Fibroblast of pulmonary artery (primary cell): Measurements from ENCODE around the gene COX7A1.

Experiments
- DNase-seq: peaks from one replicate; pipeline ENCODE4 v3.0.0-alpha.2; 2010; ENCODE audit warnings: low read depth
- H3K4me3 ChIP-seq: replicated peaks from 2 replicates; pipeline ENCODE4 v1.5.1; 2011; ENCODE audit warnings: low read depth, mild to moderate bottlenecking, control low read depth, low read length, moderate library complexity
- TF ChIP-seq, protein P1 (sequence below): IDR thresholded peaks from 2 replicates; pipeline ENCODE4 v1.5.1; 2011; ENCODE audit warnings: mild to moderate bottlenecking, control low read depth, low read length, inconsistent platforms; ENCODE audit errors: missing control alignments

The COX7A1 gene

DNA sequence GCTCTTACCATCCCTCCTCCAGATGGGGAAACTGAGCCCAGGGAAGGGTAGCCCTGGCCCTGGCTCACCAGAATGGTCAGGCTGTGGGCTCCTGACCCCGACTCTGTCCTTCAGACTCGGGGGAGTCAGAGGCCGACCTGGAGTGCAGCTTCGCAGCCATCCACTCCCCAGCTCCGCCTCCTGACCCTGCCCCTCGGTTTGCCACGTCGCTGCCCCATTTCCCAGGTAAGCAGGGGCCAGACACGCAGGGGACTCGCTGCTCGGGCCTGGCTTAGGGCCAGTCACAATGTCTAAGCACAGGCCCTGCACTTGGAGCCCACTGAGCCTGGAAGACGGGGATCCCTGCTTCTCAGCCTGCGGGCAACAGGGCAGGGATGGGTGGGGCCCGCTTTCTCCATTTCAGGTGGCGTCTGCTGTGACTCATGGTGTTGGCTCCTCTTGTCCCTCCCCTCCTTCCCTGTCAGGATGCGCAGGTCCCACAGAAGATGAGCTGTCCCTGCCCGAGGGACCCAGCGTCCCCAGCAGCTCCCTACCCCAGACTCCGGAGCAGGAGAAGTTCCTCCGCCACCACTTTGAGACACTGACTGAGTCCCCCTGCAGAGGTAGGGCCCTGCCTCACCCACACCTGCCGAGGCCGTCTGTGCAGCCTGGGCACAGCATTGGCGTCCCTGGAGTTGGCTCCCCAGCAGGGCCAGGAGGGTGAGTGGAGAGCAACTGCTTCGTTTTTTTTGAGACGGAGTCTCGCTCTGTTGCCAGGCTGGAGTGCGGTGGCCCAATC is 50.5 kb downstream of the COX7A1 start:
- TF ChIP-seq, protein P1, sequence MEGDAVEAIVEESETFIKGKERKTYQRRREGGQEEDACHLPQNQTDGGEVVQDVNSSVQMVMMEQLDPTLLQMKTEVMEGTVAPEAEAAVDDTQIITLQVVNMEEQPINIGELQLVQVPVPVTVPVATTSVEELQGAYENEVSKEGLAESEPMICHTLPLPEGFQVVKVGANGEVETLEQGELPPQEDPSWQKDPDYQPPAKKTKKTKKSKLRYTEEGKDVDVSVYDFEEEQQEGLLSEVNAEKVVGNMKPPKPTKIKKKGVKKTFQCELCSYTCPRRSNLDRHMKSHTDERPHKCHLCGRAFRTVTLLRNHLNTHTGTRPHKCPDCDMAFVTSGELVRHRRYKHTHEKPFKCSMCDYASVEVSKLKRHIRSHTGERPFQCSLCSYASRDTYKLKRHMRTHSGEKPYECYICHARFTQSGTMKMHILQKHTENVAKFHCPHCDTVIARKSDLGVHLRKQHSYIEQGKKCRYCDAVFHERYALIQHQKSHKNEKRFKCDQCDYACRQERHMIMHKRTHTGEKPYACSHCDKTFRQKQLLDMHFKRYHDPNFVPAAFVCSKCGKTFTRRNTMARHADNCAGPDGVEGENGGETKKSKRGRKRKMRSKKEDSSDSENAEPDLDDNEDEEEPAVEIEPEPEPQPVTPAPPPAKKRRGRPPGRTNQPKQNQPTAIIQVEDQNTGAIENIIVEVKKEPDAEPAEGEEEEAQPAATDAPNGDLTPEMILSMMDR, result no peak
- DNase-seq, result no peak
- H3K4me3 ChIP-seq, result no peak overlapping the region
